K562 (cell line): ENCODE measurements around the gene ATP5MC3. TPM values are rescaled to one million over a fixed set of nuclear protein-coding genes. Genes with fewer than 3 reads are reported as not detected.

Experiments
- ATAC-seq: fragments of 200-7000 bp; cut with Tn5 transposase; 3 replicates; pipeline ENCODE4 v1.9.1; 2020; ENCODE audit warnings: moderate library complexity
- BruUV-seq: library from RNA; stranded (reverse); fragments of 400-500 nt; replicated peaks from 2 replicates; lab custom pipeline; 2021; lab: Mats Ljungman, UMichigan
- CTCF ChIA-PET: fragments of 300-600 bp; formaldehyde crosslinking; extraction: SDS; loops from one replicate; lab custom pipeline; 2021; ENCODE audit warnings: low intra/inter-chr PET ratio; lab: Yijun Ruan, JAX
- POLR2A ChIA-PET: fragments of 300-600, 350-650 bp; sonication (Branson Sonifier 250); formaldehyde crosslinking; extraction: SDS; loops from one replicate; lab custom pipeline; 2021; ENCODE audit warnings: antibody characterized with exemption, inconsistent platforms; lab: Yijun Ruan, JAX
- DNase-seq, 4 experiments: peaks; one replicate each; pipeline versions ENCODE4 v3.0.0 to v3.0.0-alpha.2; 2011 to 2018; ENCODE audit warnings: low spot score in 3 of 4, mixed read lengths in 3 of 4; ENCODE audit errors: extremely low read depth in 1 of 4
- FAIRE-seq: peaks from 2 replicates; lab custom pipeline; 2011; peaks lifted over from hg19 to GRCh38; lab: Jason Lieb, UNC
- H2AFZ ChIP-seq: 2 replicates; pipeline ENCODE4 v1.6.0; 2011; ENCODE audit warnings: low read depth, low read length, control low read depth, inconsistent platforms
- H3K27ac ChIP-seq: fragments of 200-600 bp; 3 replicates; pipeline ENCODE4 v1.8.0; 2011; ENCODE audit warnings: low read depth, mild to moderate bottlenecking, control low read depth, inconsistent platforms, low read length, moderate library complexity, mixed read lengths; ENCODE audit errors: extremely low read depth
- H3K27me3 ChIP-seq, 2 experiments: fragments of 300-600 bp in 1 of 2; 2 replicates in 1 of 2; 3 replicates in 1 of 2; pipeline versions ENCODE4 v1.6.0 to v1.8.0; 2011; ENCODE audit warnings: inconsistent platforms in 2 of 2, low read length in 2 of 2, mild to moderate bottlenecking in 1 of 2, mixed read lengths in 1 of 2, moderate library complexity in 1 of 2; ENCODE audit not compliant: control insufficient read depth in 2 of 2, insufficient read depth in 2 of 2
- H3K36me3 ChIP-seq: fragments of 300-600 bp; 3 replicates; pipeline ENCODE4 v1.8.0; 2011; ENCODE audit warnings: mild to moderate bottlenecking, low read length, inconsistent platforms; ENCODE audit not compliant: control insufficient read depth, insufficient read depth
- H3K4me1 ChIP-seq, 2 experiments: fragments of 200-600 bp in 1 of 2; replicated peaks in 1 of 2; 2 replicates in 1 of 2; 3 replicates in 1 of 2; pipeline versions ENCODE4 v1.5.1 to v1.8.0; 2011; ENCODE audit warnings: inconsistent platforms in 2 of 2, low read length in 2 of 2, mild to moderate bottlenecking in 1 of 2, mixed read lengths in 1 of 2, moderate library complexity in 1 of 2; ENCODE audit not compliant: control insufficient read depth in 2 of 2, insufficient read depth in 2 of 2
- H3K4me2 ChIP-seq: 2 replicates; pipeline ENCODE4 v1.6.1; 2011; ENCODE audit warnings: low read length, control low read depth, inconsistent platforms, mixed read lengths; ENCODE audit not compliant: insufficient read depth
- H3K4me3 ChIP-seq: fragments of 200-600 bp; sonication (generic), shearing (Covaris generic); 2 replicates; pipeline ENCODE4 v1.5.1; 2016; ENCODE audit warnings: control low read depth, inconsistent platforms
- H3K79me2 ChIP-seq: fragments of 200-600 bp; 3 replicates; pipeline ENCODE4 v1.8.0; 2011; ENCODE audit warnings: low read length, inconsistent platforms; ENCODE audit not compliant: control insufficient read depth, insufficient read depth
- H3K9ac ChIP-seq, 2 experiments: 2 replicates each; pipeline versions ENCODE4 v1.6.0 to v1.6.1; 2011; ENCODE audit warnings: low read depth in 2 of 2, low read length in 2 of 2, control low read depth in 1 of 2, inconsistent platforms in 1 of 2, mild to moderate bottlenecking in 1 of 2, mixed read lengths in 1 of 2; ENCODE audit not compliant: insufficient read depth in 1 of 2
- H3K9me1 ChIP-seq: one replicate; pipeline ENCODE4 v1.6.0; 2011; ENCODE audit warnings: inconsistent platforms, mild to moderate bottlenecking, low read length, moderate library complexity; ENCODE audit not compliant: control insufficient read depth, insufficient read depth
- H3K9me3 ChIP-seq: replicated peaks from 2 replicates; pipeline ENCODE4 v1.5.1; 2011; ENCODE audit warnings: low read depth, low read length, inconsistent platforms; ENCODE audit not compliant: control insufficient read depth, insufficient read depth
- H4K20me1 ChIP-seq: replicated peaks from 2 replicates; pipeline ENCODE4 v1.6.1; 2011; ENCODE audit warnings: low read length, inconsistent platforms, mixed read lengths; ENCODE audit not compliant: control insufficient read depth, insufficient read depth
- DEAF1 ChIP-seq: fragments of 450-650 bp; formaldehyde crosslinking; IDR thresholded peaks from 2 replicates; pipeline ENCODE4 v1.4.0; 2020; ENCODE audit warnings: mild to moderate bottlenecking, moderate library complexity
- DPF2 ChIP-seq: fragments of 450-650 bp; IDR thresholded peaks from 2 replicates; pipeline ENCODE4 v1.6.1; 2016
- KDM4B ChIP-seq, 2 experiments: fragments of 450-650 bp in 1 of 2; sonication (generic) in 1 of 2; IDR thresholded peaks; 2 replicates each; pipeline ENCODE4 v1.6.1; 2016 to 2017; ENCODE audit warnings: borderline replicate concordance in 2 of 2, antibody characterized with exemption in 1 of 2, low read depth in 1 of 2, mild to moderate bottlenecking in 1 of 2
- MCM3 ChIP-seq: fragments of 450-650 bp; IDR thresholded peaks from 2 replicates; pipeline ENCODE4 v1.6.1; 2016
- MYC ChIP-seq, 2 experiments: fragments of 250-450 bp in 1 of 2; sonication (Bioruptor Pico) in 1 of 2; IDR thresholded peaks; 2 replicates each; pipeline versions ENCODE4 v1.5.1 to v1.6.1; 2012 to 2021; ENCODE audit warnings: low read depth in 2 of 2, borderline replicate concordance in 1 of 2, improper control_type of control experiment in 1 of 2, low read length in 1 of 2, mild to moderate bottlenecking in 1 of 2, moderate library complexity in 1 of 2
- NR2C1 ChIP-seq, 2 experiments: fragments of 450-650 bp; IDR thresholded peaks; 2 replicates each; pipeline ENCODE4 v1.6.1; 2017; ENCODE audit warnings: mild to moderate bottlenecking in 2 of 2, antibody characterized with exemption in 1 of 2, inconsistent platforms in 1 of 2, missing compliant biosample characterization in 1 of 2, missing genetic modification characterization in 1 of 2
- PATZ1 ChIP-seq: fragments of 250-450 bp; sonication (Bioruptor Pico); IDR thresholded peaks from 2 replicates; pipeline ENCODE4 v1.5.0; 2020; ENCODE audit warnings: mild to moderate bottlenecking, borderline replicate concordance
- RBM22 ChIP-seq: fragments of 200-400 bp; formaldehyde crosslinking; IDR thresholded peaks from 2 replicates; pipeline ENCODE4 v1.6.1; 2018; ENCODE audit warnings: low read length, low read depth; ENCODE audit not compliant: poor library complexity, severe bottlenecking
- SAP30 ChIP-seq: fragments of 200-600 bp; sonication (generic); IDR thresholded peaks from 2 replicates; pipeline ENCODE4 v1.6.1; 2012; ENCODE audit warnings: borderline replicate concordance, low read depth, mild to moderate bottlenecking, moderate library complexity, low read length, control low read depth, inconsistent platforms; ENCODE audit not compliant: insufficient read depth, poor library complexity, severe bottlenecking
- SMAD2 ChIP-seq: fragments of 150-350 bp; IDR thresholded peaks from 2 replicates; pipeline ENCODE4 v1.6.1; 2014; ENCODE audit warnings: low read depth, mild to moderate bottlenecking, low read length
- SRSF9 ChIP-seq: fragments of 200-400 bp; formaldehyde crosslinking; IDR thresholded peaks from 2 replicates; pipeline ENCODE4 v1.6.1; 2017; ENCODE audit warnings: low read depth, low read length, borderline replicate concordance
- TCF15 ChIP-seq: fragments of 250-450 bp; sonication (Bioruptor Pico); IDR thresholded peaks from 2 replicates; pipeline ENCODE4 v1.8.0; 2022; ENCODE audit warnings: moderate library complexity, mild to moderate bottlenecking, inconsistent platforms
- ZNF583 ChIP-seq: fragments of 250-450 bp; sonication (Bioruptor Pico); IDR thresholded peaks from 2 replicates; pipeline ENCODE4 v1.4.0; 2020
- ZNF764 ChIP-seq: fragments of 250-450 bp; sonication (Bioruptor Pico); IDR thresholded peaks from 2 replicates; pipeline ENCODE4 v1.4.0; 2020; ENCODE audit warnings: low read depth, mild to moderate bottlenecking, moderate library complexity
- ZNF780A ChIP-seq: fragments of 250-450 bp; sonication (Bioruptor Pico); IDR thresholded peaks from 2 replicates; pipeline ENCODE4 v1.5.0; 2021; ENCODE audit warnings: mild to moderate bottlenecking
- WGBS: fragments of 100-300 bp; shearing (Covaris generic); methylation state at CpG from one replicate; pipeline ENCODE4 v1.1.6; 2016; ENCODE audit warnings: low coverage, mixed read lengths; ENCODE audit not compliant: insufficient coverage; ENCODE audit errors: missing lambda C conversion rate; 5-methylcytosine and 5-hydroxymethylcytosine counted together
- in situ Hi-C: fragments of 300-500 bp; cut with MboI; formaldehyde crosslinking; loops from 4 replicates; pipeline ENCODE4 v1.15.0; 2018; ENCODE audit warnings: inconsistent platforms, mixed read lengths
- intact Hi-C: fragments of 100-400 bp; cut with micrococcal nuclease; formaldehyde crosslinking; loops from 2 replicates; pipeline ENCODE4 v1.14.2; 2022
- polyA plus RNA-seq, 8 experiments: library from polyadenylated mRNA; depleted of rRNA in 4 of 8; stranded (reverse) in 5 of 8; unstranded in 3 of 8; fragments of >200 nt; fragmentation: Nextera tagmentation in 2 of 8; fragmentation: Illumina TruSeq in 1 of 8; extraction: Ambion mirVana in 2 of 8; extraction: Trizol in 1 of 8; gene quantifications; 2 replicates each; pipeline versions ENCODE4 v1.2.1 to v1.2.3, GENCODE V29; 2011 to 2014; ENCODE audit warnings: inconsistent platforms in 1 of 8, missing spikeins in 1 of 8
- total RNA-seq, 7 experiments: library from RNA; depleted of rRNA in 6 of 7; stranded (reverse); fragments of >200 nt in 6 of 7; fragmentation: Illumina TruSeq in 2 of 7; extraction: Trizol in 2 of 7; gene quantifications; 2 replicates each; pipeline versions ENCODE4 v1.2.1 to v1.2.3, GENCODE V29; 2011 to 2021; ENCODE audit warnings: low replicate concordance in 1 of 7

ATP5MC3 gene
- total and polyA plus RNA-seq, 9 of the 15 experiments (the other 6 are each of a cell fraction or from before 2014, with no cell fraction given), result 423 to 2,565 (median 1,012) TPM

GRCh38 chr2:175152242-175152641 is 29.3 kb downstream of the ATP5MC3 start:
- FAIRE-seq, result no peak
- POLR2A ChIA-PET, result interaction anchor here (1.2 to 2.1 kb wide), 3 partner anchors 9 to 14 kb away, joined by 3 to 5 read pairs (median 4); no protein-coding TSS in a partner anchor
- in situ Hi-C loops, result no loop called here

More at GRCh38 chr2:175152242-175152641, 29.3 kb downstream of the ATP5MC3 start:
- Histone ChIP-seq H2AFZ (no peak overlapping the region), H3K9me3 (no peaks in the 10 kb centered on the region), H3K9me1 (no peaks in the 10 kb centered on the region), H3K4me3 (no peak overlapping the region), H3K27ac (peak overlapping the region; percentile 4; the same call in 1 of the 3 replicates), H3K27me3 (no peaks in the 10 kb centered on the region), H3K79me2 (peaks cover 96% of the 10 kb centered on the region), H3K9ac (no peak overlapping the region), H3K4me2 (no peak overlapping the region), H3K4me1 (peaks cover 0 to 18% of the 10 kb centered on the region in 2 experiments; a peak in 4 of 5 replicates), H4K20me1 (peaks cover 24% of the 10 kb centered on the region), H3K36me3 (peaks cover 65% of the 10 kb centered on the region)
- intact Hi-C loops, result no loop called here
- ATAC-seq (no peak), DNase-seq (no peak)
- TF ChIP-seq SAP30 (no peak), DEAF1 (no peak), ZNF764 (CRISPR knock-in tag) (no peak), SMAD2 (no peak), PATZ1 (CRISPR knock-in tag) (no peak), ZNF583 (CRISPR knock-in tag) (no peak), MYC (IDR thresholded peaks at IDR 0.05; ENCODE audit: low read depth, low read length) (no peak), MYC (CRISPR knock-in tag; IDR thresholded peaks at IDR 0.05; ENCODE audit: borderline replicate concordance, low read depth) (no peak), SRSF9 (no peak), MCM3 (no peak), DPF2 (no peak), TCF15 (CRISPR knock-in tag) (no peak), NR2C1 (IDR thresholded peaks at IDR 0.05) (no peak), NR2C1 (tag; IDR thresholded peaks at IDR 0.05) (no peak), KDM4B (IDR thresholded peaks at IDR 0.05; ENCODE audit: borderline replicate concordance in 2 of 2, low read depth in 1 of 2) (no peak), ZNF780A (no peak), RBM22 (no peak)
- 52% methylated on average over 2 of the region's 2 CpGs for WGBS
- CTCF ChIA-PET, result no interaction called here
- no TSS peak for BruUV-seq
